ENCODE measurements around the gene GPRC5A.

Gene GPRC5A

DNA sequence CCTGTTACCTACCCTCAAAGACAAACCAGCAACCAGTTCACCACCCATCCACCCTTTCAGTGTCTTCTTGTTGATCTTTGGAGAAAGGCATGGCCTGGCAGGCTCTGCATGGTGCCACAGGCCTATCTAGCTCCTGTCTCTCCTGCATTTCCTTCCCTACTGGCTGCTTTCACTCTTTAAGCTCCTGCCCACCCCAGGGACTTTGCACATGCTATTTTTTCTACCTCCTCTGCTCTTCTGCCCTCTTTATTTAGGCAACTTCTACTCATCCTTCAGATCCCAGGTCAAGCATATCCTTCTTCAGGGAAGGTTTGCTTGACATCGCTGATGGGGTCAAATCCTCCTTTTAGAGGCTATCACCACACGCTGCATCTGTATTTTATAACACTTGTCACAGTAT, 27.1 kb upstream of the GPRC5A start:
- Histone ChIP-seq H3K4me3 (replicated peaks; ENCODE audit: insufficient read depth, low read length) (no peak overlapping the region), H3K27me3 (ENCODE audit: insufficient read depth, poor library complexity, severe bottlenecking) (no peaks in the 10 kb centered on the region), H3K27ac (replicated peaks) (no peak overlapping the region)
- DNase-seq (ENCODE audit: low read depth in 1 of 2, low spot score in 1 of 2), result no peak
- no peak for TF ChIP-seq GABPA (IDR thresholded peaks at IDR 0.05; ENCODE audit: low read depth)
- TF ChIP-seq SPI1 (IDR thresholded peaks at IDR 0.05; ENCODE audit: borderline replicate concordance, low read depth), result no peak
- TF ChIP-seq CTCF (IDR thresholded peaks at IDR 0.05; ENCODE audit: insufficient read depth, low read length), result no peak
- no peak for TF ChIP-seq POLR2AphosphoS5 (IDR thresholded peaks at IDR 0.05; ENCODE audit: low read depth)
- TF ChIP-seq REST (IDR thresholded peaks at IDR 0.05; ENCODE audit: insufficient replicate concordance, low read depth), result no peak

DNA sequence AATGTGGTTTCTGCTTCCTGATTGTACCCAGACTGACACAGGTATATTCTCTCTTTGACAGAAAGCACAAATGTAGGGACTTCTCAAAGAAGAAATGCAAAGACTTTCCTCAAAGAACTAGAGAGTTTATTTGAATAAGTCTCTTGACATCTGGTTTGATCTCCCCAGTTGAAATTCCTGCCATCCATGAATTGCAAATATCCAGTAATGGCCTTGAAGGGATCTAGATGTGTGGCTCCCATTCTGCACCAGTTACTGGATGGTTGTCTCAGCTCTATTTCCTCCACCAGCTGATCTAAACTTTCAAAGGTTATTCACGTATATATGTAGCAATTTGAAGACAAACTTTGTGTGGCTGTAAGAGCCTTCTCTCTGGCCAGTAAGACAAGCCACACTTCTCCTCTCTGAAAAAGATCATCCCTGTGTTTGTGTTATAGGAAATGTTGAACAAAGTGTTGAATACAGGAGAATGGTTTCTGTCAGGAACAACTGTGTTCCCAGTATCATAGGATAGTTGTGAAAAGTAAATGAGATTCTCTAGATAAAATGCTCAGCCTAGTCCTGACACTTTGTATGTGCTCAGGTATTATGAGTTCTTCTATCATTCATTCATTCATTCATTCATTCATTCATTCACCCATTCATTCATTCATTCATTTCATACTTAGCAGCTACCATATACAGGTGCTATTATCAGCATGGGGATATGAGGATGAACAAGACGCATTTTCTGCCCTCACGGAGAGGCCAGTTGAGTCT, 22.7 kb upstream of the GPRC5A start:
- TF ChIP-seq CTCF (IDR thresholded peaks at IDR 0.05; ENCODE audit: insufficient read depth, low read length), result no peak
- TF ChIP-seq GABPA (IDR thresholded peaks at IDR 0.05; ENCODE audit: low read depth), result no peak
- TF ChIP-seq SPI1 (IDR thresholded peaks at IDR 0.05; ENCODE audit: borderline replicate concordance, low read depth), result no peak
- no peak for TF ChIP-seq REST (IDR thresholded peaks at IDR 0.05; ENCODE audit: insufficient replicate concordance, low read depth)
- no peak for TF ChIP-seq POLR2AphosphoS5 (IDR thresholded peaks at IDR 0.05; ENCODE audit: low read depth)
- Histone ChIP-seq H3K4me3 (replicated peaks; ENCODE audit: insufficient read depth, low read length) (no peak overlapping the region), H3K27me3 (ENCODE audit: insufficient read depth, poor library complexity, severe bottlenecking) (no peaks in the 10 kb centered on the region), H3K27ac (replicated peaks) (no peak overlapping the region)
- DNase-seq (ENCODE audit: low read depth in 1 of 2, low spot score in 1 of 2), result no peak

DNA sequence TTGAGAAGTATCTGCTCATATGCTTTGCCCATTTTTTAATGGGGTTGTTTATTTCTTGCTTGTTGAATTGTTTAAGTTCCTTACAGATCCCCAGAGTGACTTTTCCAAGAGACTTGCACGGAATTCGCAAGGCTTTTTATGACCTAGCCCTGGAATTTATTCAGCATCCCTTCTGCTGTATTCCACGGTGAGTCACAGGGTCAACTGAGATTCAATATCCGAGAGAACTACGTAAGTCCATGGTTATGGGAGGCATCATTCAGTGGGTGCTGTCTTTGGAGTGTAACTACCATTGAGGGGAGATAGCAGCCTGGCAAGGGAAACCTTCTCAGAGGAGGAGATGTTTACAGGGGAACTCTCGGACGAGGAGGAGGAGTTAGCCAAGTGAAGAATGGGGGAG, 20.9 kb upstream of the GPRC5A start:
- no peak overlapping the region for H3K4me3 ChIP-seq (replicated peaks; ENCODE audit: insufficient read depth, low read length)
- TF ChIP-seq POLR2AphosphoS5 (IDR thresholded peaks at IDR 0.05; ENCODE audit: low read depth) (no peak), CTCF (IDR thresholded peaks at IDR 0.05; ENCODE audit: insufficient read depth, low read length) (no peak), SPI1 (IDR thresholded peaks at IDR 0.05; ENCODE audit: borderline replicate concordance, low read depth) (no peak), GABPA (IDR thresholded peaks at IDR 0.05; ENCODE audit: low read depth) (no peak)
- DNase-seq (ENCODE audit: low read depth in 1 of 2, low spot score in 1 of 2), result no peak
- no peak overlapping the region for H3K27ac ChIP-seq (replicated peaks)
- H3K27me3 ChIP-seq (ENCODE audit: insufficient read depth, poor library complexity, severe bottlenecking), result no peaks in the 10 kb centered on the region

Data from HL-60 (cell line).